Skeletal muscle satellite cell (primary cell): ENCODE data around the gene OR51Q1. TPM values are rescaled to one million over a fixed set of nuclear protein-coding genes. Genes with fewer than 3 reads are reported as not detected.

Experiments
- H3K27me3 ChIP-seq: 2 replicates; pipeline ENCODE4 v1.7.0; 2013; ENCODE audit warnings: low read length; ENCODE audit not compliant: control insufficient read depth, insufficient read depth
- H3K36me3 ChIP-seq: 2 replicates; pipeline ENCODE4 v1.7.0; 2013; ENCODE audit warnings: mild to moderate bottlenecking, control low read depth, low read length; ENCODE audit not compliant: insufficient read depth
- H3K4me1 ChIP-seq: 2 replicates; pipeline ENCODE4 v1.7.0; 2013; ENCODE audit warnings: low read length; ENCODE audit not compliant: control insufficient read depth, insufficient read depth
- H3K4me2 ChIP-seq: 2 replicates; pipeline ENCODE4 v1.7.0; 2013; ENCODE audit warnings: mild to moderate bottlenecking, low read length
- H3K4me3 ChIP-seq: 2 replicates; pipeline ENCODE4 v1.7.0; 2013; ENCODE audit warnings: low read length
- H3K9ac ChIP-seq: 2 replicates; pipeline ENCODE4 v1.7.0; 2013; ENCODE audit warnings: mild to moderate bottlenecking, low read depth, low read length, moderate library complexity
- H3K9me3 ChIP-seq: replicated peaks from 2 replicates; pipeline ENCODE4 v1.7.0; 2013; ENCODE audit warnings: mild to moderate bottlenecking, control low read depth, low read length
- total RNA-seq: library from RNA; depleted of rRNA; stranded (reverse); fragments of >200 nt; gene quantifications from 2 replicates; pipeline ENCODE4 v1.2.3, GENCODE V29; 2012; rRNA removed

Gene OR51Q1
- total RNA-seq = not detected in 2 replicates

DNA sequence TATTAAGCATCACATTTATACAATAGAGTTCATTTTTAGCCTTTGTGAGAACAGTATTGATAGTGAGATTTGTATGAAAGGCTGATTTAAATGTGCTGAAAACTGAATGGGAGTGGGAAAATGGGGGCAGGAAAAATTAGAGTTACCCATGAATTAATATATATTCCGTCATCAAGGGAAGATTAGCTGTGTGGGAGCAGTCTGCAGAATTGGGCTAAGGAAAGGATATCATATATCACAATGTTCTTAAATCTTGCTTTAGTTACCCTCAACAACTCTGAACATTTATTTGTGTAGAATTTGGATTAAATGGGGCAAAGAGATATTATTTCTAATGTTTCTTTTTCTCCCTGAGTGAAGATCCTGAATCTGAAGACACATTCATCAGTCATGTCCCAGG lies at the start of gene OR51Q1:
TSS of gene OR51Q1 (plus strand) at position 301 of the 400 bp plus-strand sequence. CDS start at position 391, 90 bp downstream.
- H3K4me2 ChIP-seq = no peak within 1 kb of the TSS
- no peak within 1 kb of the TSS for H3K4me3 ChIP-seq
- no peak within 1 kb of the TSS for H3K9ac ChIP-seq
- H3K36me3 ChIP-seq = no peaks in the 10 kb centered on the region
- H3K4me1 ChIP-seq = no peaks in the 10 kb centered on the region
- peaks cover 3% of the 10 kb centered on the region for H3K27me3 ChIP-seq
- no peaks in the 10 kb centered on the region for H3K9me3 ChIP-seq

- Histone ChIP-seq H3K9ac (no peak overlapping the region), H3K4me3 (no peak overlapping the region), H3K4me2 (no peak overlapping the region), H3K9me3 (no peaks in the 10 kb centered on the region), H3K4me1 (no peaks in the 10 kb centered on the region), H3K36me3 (no peaks in the 10 kb centered on the region), H3K27me3 (peaks cover 18% of the 10 kb centered on the region)
These were observed 41.1 kb upstream of the OR51Q1 start for GRCh38 chr11:5380740-5381342.

DNA sequence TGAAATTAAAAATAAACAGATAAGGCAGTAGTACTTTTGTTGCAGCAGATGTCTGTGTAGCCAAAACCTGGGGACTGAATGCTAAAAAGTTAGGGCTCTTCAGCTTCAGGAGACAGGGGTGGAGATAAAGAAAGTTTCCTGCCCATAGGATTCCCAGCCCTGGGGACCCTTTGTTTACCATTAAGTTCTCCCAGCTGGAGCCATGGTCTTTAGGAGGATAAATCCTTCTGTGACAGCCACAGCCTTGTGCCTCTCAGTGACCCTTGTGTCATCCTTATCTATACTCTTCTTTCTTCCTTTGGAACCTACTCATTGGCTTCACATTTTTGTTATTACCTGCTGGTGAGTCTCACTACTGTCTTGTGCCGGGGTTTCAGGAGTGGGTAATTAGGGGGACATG lies 38.3 kb upstream of the OR51Q1 start, which contains the start of gene OR51M1:
TSS of gene OR51M1 (plus strand) at position 237 of the 400 bp plus-strand sequence. CDS start 5,587 bp downstream, outside the sequence.
- H3K4me3 ChIP-seq = no peak within 1 kb of the TSS

DNA sequence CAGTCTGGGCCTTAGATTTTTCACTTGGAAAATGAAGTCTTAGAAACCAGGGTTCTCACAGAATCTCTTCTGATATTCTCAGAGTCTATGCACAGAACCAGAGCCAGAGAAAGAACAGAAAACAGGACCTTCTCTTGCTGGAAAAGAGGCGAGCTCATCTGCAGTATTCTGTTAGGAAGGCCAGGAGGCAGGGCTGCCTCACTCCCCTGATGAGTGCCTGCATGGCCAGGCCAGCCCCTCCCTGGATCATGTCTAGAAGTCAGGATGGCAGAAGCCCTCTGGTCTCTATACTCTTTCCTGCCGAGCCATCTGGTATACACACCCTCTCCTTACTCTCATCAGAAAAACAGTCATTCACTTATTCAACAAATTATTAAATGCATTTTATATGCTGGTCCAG lies 37.6 kb upstream of the OR51Q1 start:
- Histone ChIP-seq H3K9ac (no peak overlapping the region), H3K4me1 (no peaks in the 10 kb centered on the region), H3K4me3 (no peak overlapping the region), H3K4me2 (no peak overlapping the region), H3K36me3 (no peaks in the 10 kb centered on the region), H3K27me3 (peaks cover 18% of the 10 kb centered on the region), H3K9me3 (no peaks in the 10 kb centered on the region)

More for the DNA sequence above, 38.3 kb upstream of the OR51Q1 start, which contains the start of gene OR51M1:
- peaks cover 18% of the 10 kb centered on the region for H3K27me3 ChIP-seq
- H3K36me3 ChIP-seq = no peaks in the 10 kb centered on the region
- H3K4me1 ChIP-seq = no peaks in the 10 kb centered on the region
- no peaks in the 10 kb centered on the region for H3K9me3 ChIP-seq
- no peak within 1 kb of the TSS for H3K4me2 ChIP-seq
- H3K9ac ChIP-seq = no peak within 1 kb of the TSS

- Histone ChIP-seq H3K4me2 (no peak overlapping the region), H3K9ac (no peak overlapping the region), H3K4me1 (no peaks in the 10 kb centered on the region), H3K9me3 (no peaks in the 10 kb centered on the region), H3K4me3 (no peak overlapping the region), H3K36me3 (no peaks in the 10 kb centered on the region), H3K27me3 (peaks cover 6% of the 10 kb centered on the region)
These were observed 31.7 kb upstream of the OR51Q1 start for GRCh38 chr11:5390210-5390609.

GRCh38 chr11:5394091-5394490 lies 27.8 kb upstream of the OR51Q1 start:
- no peaks in the 10 kb centered on the region for H3K36me3 ChIP-seq
- H3K4me2 ChIP-seq = no peak overlapping the region
- H3K27me3 ChIP-seq = peaks cover 6% of the 10 kb centered on the region
- no peak overlapping the region for H3K9ac ChIP-seq
- no peak overlapping the region for H3K4me3 ChIP-seq
- H3K9me3 ChIP-seq = no peaks in the 10 kb centered on the region
- H3K4me1 ChIP-seq = no peaks in the 10 kb centered on the region

DNA sequence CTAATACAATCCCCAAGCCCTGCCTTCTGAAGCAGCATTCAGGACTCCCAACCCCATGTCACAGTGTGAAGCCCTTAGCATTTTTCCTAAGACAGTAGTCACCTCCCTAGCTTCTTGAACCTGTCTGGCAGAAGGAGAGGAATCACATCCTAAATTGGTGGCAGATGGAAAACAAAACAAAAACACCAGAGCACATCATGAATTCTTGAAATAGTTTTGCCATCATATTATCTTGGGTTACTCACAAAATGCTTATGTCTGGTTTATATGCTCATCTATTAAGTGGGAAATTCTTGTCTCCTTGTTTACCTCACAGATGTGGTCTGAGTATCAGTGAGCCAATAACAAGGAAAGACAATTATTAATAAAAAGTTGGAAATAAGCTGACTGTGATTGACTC lies 23.0 kb upstream of the OR51Q1 start:
- no peak overlapping the region for H3K4me2 ChIP-seq
- H3K4me1 ChIP-seq = no peaks in the 10 kb centered on the region
- no peaks in the 10 kb centered on the region for H3K36me3 ChIP-seq
- H3K9me3 ChIP-seq = no peaks in the 10 kb centered on the region
- H3K4me3 ChIP-seq = no peak overlapping the region
- H3K27me3 ChIP-seq = peaks cover 6% of the 10 kb centered on the region
- H3K9ac ChIP-seq = no peak overlapping the region

GRCh38 chr11:5405173-5405572 lies 16.7 kb upstream of the OR51Q1 start:
- Histone ChIP-seq H3K4me2 (no peak overlapping the region), H3K27me3 (peaks cover 8% of the 10 kb centered on the region), H3K9me3 (no peaks in the 10 kb centered on the region), H3K4me3 (no peak overlapping the region), H3K4me1 (no peaks in the 10 kb centered on the region), H3K9ac (no peak overlapping the region), H3K36me3 (no peaks in the 10 kb centered on the region)

DNA sequence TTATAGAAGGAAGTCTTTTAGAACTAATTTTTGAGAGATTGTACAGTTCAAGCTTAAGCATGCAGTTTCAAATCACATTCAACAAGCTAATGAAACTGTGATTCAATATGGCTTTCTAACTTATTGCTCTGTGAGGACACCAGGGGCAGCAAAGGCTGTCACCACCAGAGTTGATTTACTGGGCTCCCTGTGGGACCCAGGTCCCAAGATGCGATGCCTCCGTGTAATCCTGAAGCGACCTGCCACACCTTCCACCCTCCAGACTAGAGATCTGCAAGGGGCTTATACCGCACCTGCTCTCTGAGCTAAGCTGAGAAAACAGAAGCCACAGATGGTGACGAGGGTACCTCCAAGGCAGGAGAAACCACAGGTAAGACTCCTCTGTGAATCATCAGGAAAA lies 918 bp upstream of the OR51Q1 start:
- Histone ChIP-seq H3K36me3 (no peaks in the 10 kb centered on the region), H3K4me2 (no peak overlapping the region), H3K9ac (no peak overlapping the region), H3K4me1 (no peaks in the 10 kb centered on the region), H3K9me3 (no peaks in the 10 kb centered on the region), H3K27me3 (peaks cover 3% of the 10 kb centered on the region), H3K4me3 (no peak overlapping the region)

DNA sequence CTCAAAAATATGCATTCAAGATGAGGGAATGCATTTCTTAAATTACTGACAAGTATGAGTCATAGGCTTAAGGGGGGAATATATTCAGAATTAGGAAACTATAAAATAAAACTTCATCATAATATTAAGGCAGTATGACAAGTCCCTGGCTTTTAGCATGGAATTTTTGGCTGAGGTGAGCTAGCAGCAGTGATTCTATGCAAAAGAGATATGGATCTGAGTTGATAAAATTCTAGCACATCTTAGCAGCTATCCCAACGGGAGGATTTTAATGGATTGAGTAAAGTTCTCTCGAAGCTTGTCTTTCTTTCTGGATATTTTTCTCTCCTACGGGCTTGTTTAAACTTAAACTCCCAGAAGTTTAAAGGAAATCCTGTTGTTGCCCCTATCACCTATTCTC lies 1.2 kb downstream of the OR51Q1 start:
- no peaks in the 10 kb centered on the region for H3K36me3 ChIP-seq
- peaks cover 3% of the 10 kb centered on the region for H3K27me3 ChIP-seq
- no peaks in the 10 kb centered on the region for H3K4me1 ChIP-seq
- H3K4me3 ChIP-seq = no peak overlapping the region
- no peaks in the 10 kb centered on the region for H3K9me3 ChIP-seq
- H3K4me2 ChIP-seq = no peak overlapping the region
- H3K9ac ChIP-seq = no peak overlapping the region

DNA sequence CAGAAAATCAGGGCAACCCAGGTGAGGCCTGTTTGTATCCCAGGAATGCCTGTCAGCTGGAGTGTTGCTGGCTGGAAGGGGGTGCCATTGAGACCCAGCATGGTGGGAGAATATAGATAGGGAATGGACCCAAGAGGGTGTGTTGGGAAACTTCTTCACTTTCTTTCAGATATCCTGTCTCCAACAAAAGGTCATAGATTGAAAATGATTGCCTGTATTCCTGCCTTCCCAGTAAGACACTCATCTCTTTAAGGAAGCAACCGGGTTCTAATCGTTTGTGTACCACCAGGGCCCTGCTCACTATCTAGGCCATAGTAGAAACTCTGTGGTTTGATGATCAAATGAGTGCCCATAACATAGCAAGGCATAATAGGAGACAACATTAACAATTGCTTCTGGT lies 19.5 kb downstream of the OR51Q1 start, which contains the start of gene OR51I1:
TSS of gene OR51I1 (minus strand) at position 101 of the 400 bp plus-strand sequence. CDS start at position 101, 0 bp downstream.
- Histone ChIP-seq H3K9me3 (no peaks in the 10 kb centered on the region), H3K4me2 (no peak within 1 kb of the TSS), H3K4me3 (no peak within 1 kb of the TSS), H3K4me1 (no peaks in the 10 kb centered on the region), H3K36me3 (no peaks in the 10 kb centered on the region), H3K9ac (no peak within 1 kb of the TSS), H3K27me3 (no peaks in the 10 kb centered on the region)

DNA sequence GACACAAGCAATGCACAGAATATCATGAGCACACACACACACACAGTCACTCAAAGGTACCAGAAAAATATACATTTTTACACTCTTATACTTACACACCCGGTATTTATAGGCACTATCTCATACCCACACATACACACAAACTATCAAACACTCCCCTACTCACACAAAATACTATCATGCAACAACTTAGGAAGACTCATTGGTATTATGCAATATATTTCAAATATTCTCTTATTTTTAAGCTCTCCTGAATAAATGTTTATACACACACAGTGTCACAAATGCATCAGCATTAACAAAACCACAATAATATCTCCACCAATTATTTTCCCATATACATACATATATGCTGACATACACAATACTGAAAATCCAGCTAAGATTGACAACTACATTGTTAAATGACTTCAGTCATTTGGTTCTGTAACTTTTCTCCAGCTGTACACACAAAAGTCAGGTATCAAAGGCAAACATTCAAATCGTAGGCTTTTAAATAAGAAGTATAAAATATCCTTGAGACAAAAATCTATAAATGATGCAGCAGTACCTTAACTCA lies 22.0 kb downstream of the OR51Q1 start:
- H3K4me2 ChIP-seq = no peak overlapping the region
- no peaks in the 10 kb centered on the region for H3K4me1 ChIP-seq
- H3K9ac ChIP-seq = no peak overlapping the region
- H3K4me3 ChIP-seq = no peak overlapping the region
- no peaks in the 10 kb centered on the region for H3K27me3 ChIP-seq
- no peaks in the 10 kb centered on the region for H3K9me3 ChIP-seq
- H3K36me3 ChIP-seq = no peaks in the 10 kb centered on the region
